HEK293T (cell line): Measurements from ENCODE around the gene WFS1.
A peak's percentile ranks its signal among the peaks of the same experiment; 100 is the strongest.

Experiments
- CTCF ChIA-PET: fragments of 350-600 bp; formaldehyde crosslinking; extraction: SDS; loops from one replicate; lab custom pipeline; 2021; ENCODE audit warnings: antibody characterized with exemption, inconsistent platforms; lab: Yijun Ruan, JAX
- POLR2A ChIA-PET: fragments of 350-600 bp; formaldehyde crosslinking; extraction: SDS; loops from one replicate; lab custom pipeline; 2020; ENCODE audit warnings: antibody characterized with exemption, inconsistent platforms; lab: Yijun Ruan, JAX
- DNase-seq: peaks from one replicate; pipeline ENCODE4 v3.0.0; 2012; ENCODE audit warnings: mixed read lengths; ENCODE audit errors: extremely low spot score
- ARNT ChIP-seq: fragments of 450-650 bp; IDR thresholded peaks from 2 replicates; pipeline ENCODE4 v1.6.1; 2017; ENCODE audit warnings: mild to moderate bottlenecking
- BHLHE40 ChIP-seq: fragments of 450-650 bp; IDR thresholded peaks from 2 replicates; pipeline ENCODE4 v1.6.1; 2016; ENCODE audit warnings: mild to moderate bottlenecking, moderate library complexity, borderline replicate concordance
- CTBP1 ChIP-seq: fragments of 450-650 bp; IDR thresholded peaks from 2 replicates; pipeline ENCODE4 v1.6.1; 2016; ENCODE audit warnings: borderline replicate concordance
- ELF4 ChIP-seq: fragments of 450-650 bp; IDR thresholded peaks from 2 replicates; pipeline ENCODE4 v1.6.1; 2017; ENCODE audit warnings: antibody characterized with exemption
- FOXA1 ChIP-seq: fragments of 450-650 bp; IDR thresholded peaks from 2 replicates; pipeline ENCODE4 v1.6.1; 2016; ENCODE audit warnings: mild to moderate bottlenecking
- FOXK2 ChIP-seq: fragments of 450-650 bp; IDR thresholded peaks from 2 replicates; pipeline ENCODE4 v1.6.1; 2016; ENCODE audit warnings: mild to moderate bottlenecking
- FOXM1 ChIP-seq: fragments of 450-650 bp; IDR thresholded peaks from 2 replicates; pipeline ENCODE4 v1.6.1; 2017; ENCODE audit warnings: mild to moderate bottlenecking, borderline replicate concordance
- HDGF ChIP-seq: fragments of 450-650 bp; IDR thresholded peaks from 2 replicates; pipeline ENCODE4 v1.6.1; 2017; ENCODE audit warnings: antibody characterized with exemption, borderline replicate concordance
- L3MBTL2 ChIP-seq: fragments of 450-650 bp; conservative IDR thresholded peaks from 2 replicates; pipeline ENCODE4 v1.6.1; 2016; ENCODE audit warnings: mild to moderate bottlenecking
- LEF1 ChIP-seq: fragments of 450-650 bp; IDR thresholded peaks from 2 replicates; pipeline ENCODE4 v1.6.1; 2017; ENCODE audit warnings: mild to moderate bottlenecking, borderline replicate concordance
- NFRKB ChIP-seq: fragments of 450-650 bp; IDR thresholded peaks from 2 replicates; pipeline ENCODE4 v1.6.1; 2016; ENCODE audit warnings: mild to moderate bottlenecking, moderate library complexity
- SP1 ChIP-seq: fragments of 450-650 bp; IDR thresholded peaks from 2 replicates; pipeline ENCODE4 v1.6.1; 2017
- SUZ12 ChIP-seq: fragments of 450-650 bp; IDR thresholded peaks from 2 replicates; pipeline ENCODE4 v1.6.1; 2016; ENCODE audit warnings: mild to moderate bottlenecking
- TARDBP ChIP-seq: fragments of 450-650 bp; IDR thresholded peaks from 2 replicates; pipeline ENCODE4 v1.6.1; 2016
- ZNF384 ChIP-seq: fragments of 450-650 bp; IDR thresholded peaks from 2 replicates; pipeline ENCODE4 v1.6.1; 2016
- TF ChIP-seq, protein P1 (sequence below): fragments of 450-650 bp; IDR thresholded peaks from 2 replicates; pipeline ENCODE4 v1.6.1; 2016

Gene WFS1

DNA sequence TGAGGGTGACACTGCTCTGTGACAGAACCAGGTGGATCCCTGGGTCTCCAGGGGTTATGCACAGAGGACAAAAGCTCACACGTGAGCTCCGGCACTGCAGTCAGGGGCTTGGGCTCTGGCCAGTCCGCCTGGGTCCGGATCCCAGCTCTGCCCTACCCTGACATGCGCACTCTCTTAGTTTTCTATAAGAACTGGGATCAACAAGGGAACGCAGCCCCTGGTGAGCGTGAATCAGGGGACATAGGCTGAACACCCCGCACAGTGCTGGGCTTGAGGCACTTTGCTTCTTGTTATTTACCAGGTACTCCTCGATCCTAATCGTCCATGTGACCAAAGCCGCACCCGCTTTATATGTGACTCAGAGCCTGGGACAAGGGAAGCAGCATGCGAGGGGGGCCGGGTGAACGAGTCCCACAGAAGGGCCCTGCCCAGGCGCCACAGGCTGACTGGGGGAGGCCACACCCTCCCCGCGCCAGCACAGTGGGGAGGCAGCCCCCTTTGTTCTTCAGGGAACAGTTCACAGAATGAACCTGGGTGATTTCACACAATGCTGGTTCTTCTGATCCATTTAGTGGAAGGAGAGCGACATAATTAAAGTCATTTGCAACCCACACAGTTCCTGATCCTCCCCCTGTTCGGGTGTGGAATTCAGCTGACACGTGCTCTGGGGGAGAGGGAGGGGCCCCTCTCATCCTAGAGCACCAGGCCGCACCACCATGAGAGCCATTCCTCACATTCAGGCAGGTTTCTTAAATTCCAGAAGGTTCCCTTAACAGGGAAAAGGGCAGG lies 55.5 kb downstream of the WFS1 start:
- CTCF ChIA-PET, result interaction anchor here (1.1 to 2.6 kb wide), 3 partner anchors 61 to 327 kb away, joined by 3 to 10 read pairs (median 3); no protein-coding TSS in a partner anchor
- POLR2A ChIA-PET, result no interaction called here
- no peak for TF ChIP-seq ELF4
- no peak for TF ChIP-seq FOXM1
- TF ChIP-seq FOXK2, result no peak
- TF ChIP-seq, protein P1, sequence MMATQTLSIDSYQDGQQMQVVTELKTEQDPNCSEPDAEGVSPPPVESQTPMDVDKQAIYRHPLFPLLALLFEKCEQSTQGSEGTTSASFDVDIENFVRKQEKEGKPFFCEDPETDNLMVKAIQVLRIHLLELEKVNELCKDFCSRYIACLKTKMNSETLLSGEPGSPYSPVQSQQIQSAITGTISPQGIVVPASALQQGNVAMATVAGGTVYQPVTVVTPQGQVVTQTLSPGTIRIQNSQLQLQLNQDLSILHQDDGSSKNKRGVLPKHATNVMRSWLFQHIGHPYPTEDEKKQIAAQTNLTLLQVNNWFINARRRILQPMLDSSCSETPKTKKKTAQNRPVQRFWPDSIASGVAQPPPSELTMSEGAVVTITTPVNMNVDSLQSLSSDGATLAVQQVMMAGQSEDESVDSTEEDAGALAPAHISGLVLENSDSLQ, result no peak
- DNase-seq, result no peak

DNA sequence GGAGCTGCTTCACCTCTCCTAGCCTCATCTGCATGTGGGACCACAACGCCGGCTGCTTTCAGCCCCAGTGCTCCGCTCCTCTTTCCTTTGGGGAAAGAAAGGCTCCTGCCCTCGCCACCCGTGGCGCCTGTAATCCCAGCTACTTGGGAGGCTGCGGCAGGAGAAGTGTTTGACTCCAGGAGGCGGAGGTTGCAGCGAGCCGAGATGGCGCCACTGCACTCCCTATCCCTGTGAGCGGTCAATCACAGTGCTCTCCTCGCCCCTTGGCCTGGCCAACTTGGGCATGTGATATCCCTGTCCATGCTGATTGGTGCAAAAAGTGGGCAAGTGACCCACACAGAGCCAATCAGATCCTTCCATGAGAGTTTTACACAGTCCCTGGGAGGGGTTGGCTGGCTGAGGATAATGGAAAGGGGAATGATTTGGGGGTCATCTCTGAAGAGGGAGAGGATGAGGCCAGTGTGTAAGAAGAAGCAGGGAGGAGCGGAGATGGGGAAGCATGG lies 56.2 kb downstream of the WFS1 start:
- CTCF ChIA-PET, result interaction anchor here (1.1 to 2.6 kb wide), 4 partner anchors 58 to 327 kb away, joined by 3 to 10 read pairs (median 6); no protein-coding TSS in a partner anchor
- POLR2A ChIA-PET, result no interaction called here
- DNase-seq, result no peak
- TF ChIP-seq SUZ12 (no peak), SP1 (no peak), ZNF384 (no peak), FOXA1 (no peak)

DNA sequence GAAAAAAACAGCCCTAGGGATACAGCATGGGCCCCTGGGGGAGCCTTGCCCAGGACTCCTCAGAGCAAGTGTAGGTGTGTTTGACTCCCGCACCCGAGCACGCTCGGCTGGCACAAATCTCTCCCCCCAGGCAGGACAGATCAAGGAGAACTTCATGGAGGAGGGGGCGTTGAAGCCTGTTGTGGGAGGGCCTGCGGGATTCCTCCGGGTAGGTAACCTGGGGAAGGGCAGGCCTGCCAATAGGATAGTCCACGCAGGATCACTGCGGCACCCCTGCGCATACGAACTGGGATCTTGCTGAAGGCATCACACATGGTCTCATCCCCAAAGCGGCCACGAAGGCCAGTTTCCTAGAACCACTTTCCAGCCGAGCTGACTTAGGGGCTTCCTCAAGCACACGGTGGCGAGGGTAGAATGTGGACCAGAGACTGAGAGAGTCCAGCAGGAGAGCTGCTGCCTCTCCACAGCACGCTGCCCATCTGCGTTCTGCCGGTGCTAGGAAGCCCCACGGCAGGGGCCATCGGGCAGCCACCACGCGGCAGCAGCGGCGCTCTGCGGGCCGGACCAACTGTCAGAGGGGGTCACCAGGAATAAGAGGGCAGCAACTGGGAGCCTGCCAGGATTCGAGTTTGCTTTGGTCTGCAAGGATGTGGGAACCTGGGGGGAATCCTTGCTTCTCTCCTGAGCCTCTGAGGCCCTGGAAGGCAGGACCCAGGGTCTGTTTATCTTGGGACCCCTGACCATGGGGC lies 56.8 kb downstream of the WFS1 start:
- POLR2A ChIA-PET, result no interaction called here
- no peak for DNase-seq
- CTCF ChIA-PET, result interaction anchor here (1.0 to 7.6 kb wide), 6 partner anchors 59 to 328 kb away, joined by 3 to 149 read pairs (median 10); no protein-coding TSS in a partner anchor
- no peak for TF ChIP-seq NFRKB
- no peak for TF ChIP-seq BHLHE40
- no peak for TF ChIP-seq FOXM1
- no peak for TF ChIP-seq L3MBTL2
- no peak for TF ChIP-seq HDGF
- no peak for TF ChIP-seq ZNF384
- TF ChIP-seq FOXK2, result no peak

DNA sequence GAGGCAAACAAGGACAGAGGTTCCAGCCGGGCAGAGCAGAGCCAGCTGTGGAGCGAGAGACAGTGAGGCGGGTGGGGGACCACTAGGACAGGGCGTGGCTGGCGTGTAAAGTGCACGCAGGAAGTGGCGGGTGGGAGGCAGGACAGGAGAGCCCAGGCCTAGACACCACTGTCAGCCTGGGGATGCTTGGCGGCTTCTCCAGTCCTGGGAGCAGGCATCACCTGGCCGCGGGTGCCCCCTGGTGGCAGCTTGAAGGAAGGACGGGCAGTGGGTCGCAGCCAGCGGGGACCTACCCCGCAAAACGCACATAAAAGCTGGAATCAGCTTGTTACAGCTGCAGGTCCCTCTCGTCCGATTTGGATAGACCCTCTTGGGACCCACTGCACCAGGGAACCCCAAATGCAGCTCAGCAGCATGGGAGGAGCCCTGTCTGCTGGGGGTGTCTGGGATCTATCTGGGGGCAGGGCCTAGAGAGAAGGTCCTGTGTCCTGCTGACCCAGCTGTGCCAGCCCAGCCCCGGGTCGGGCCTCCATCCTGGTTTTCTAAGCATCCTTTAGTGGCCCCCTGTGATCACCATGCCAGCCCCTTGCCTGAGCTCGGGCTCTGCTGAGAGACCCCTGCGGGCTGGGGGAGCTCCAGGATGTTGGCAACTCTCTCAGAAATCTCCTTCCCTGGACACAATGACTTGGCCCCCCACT lies 57.7 kb downstream of the WFS1 start:
- ChIA-PET CTCF (interaction anchor here (0.6 to 7.6 kb wide), 13 partner anchors 11 to 329 kb away, joined by 3 to 149 read pairs (median 6); no protein-coding TSS in a partner anchor), POLR2A (no interaction called here)
- peak; percentile 89 for DNase-seq
- TF ChIP-seq TARDBP (no peak), LEF1 (no peak), FOXA1 (no peak), L3MBTL2 (no peak), SUZ12 (no peak), CTBP1 (no peak), HDGF (no peak), SP1 (no peak), ELF4 (no peak), FOXM1 (no peak), NFRKB (no peak)

DNA sequence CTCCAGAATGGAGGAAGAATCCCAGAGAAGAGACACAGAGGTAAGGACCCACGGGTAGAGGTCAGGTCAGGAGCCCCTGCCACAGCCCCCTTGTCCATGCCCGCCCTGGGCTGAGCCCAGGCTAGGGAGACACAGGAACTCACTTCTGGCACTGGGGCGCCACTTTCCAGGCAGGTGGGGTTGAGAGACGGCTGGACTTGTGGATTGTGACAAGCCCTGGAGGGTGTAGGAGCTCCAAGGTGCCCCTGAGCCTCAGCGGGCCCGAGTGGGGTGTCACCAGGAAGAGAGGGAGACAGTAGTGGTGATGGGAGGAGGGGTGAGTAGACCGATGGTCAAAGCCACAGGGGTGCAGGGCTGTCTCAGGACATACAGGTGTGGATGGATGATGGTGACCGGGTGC lies 58.9 kb downstream of the WFS1 start:
- DNase-seq, result no peak
- no peak for TF ChIP-seq FOXM1
- no peak for TF ChIP-seq SP1
- TF ChIP-seq ARNT, result no peak
- no peak for TF ChIP-seq HDGF
- no peak for TF ChIP-seq FOXK2
- TF ChIP-seq SUZ12, result no peak
- no peak for TF ChIP-seq TARDBP
- TF ChIP-seq, protein P1, result no peak
- no peak for TF ChIP-seq L3MBTL2
- TF ChIP-seq LEF1, result no peak
- ChIA-PET CTCF (interaction anchor here (1.5 to 7.6 kb wide), 3 partner anchors 63 to 78 kb away, joined by 6 to 149 read pairs (median 18); no protein-coding TSS in a partner anchor), POLR2A (no interaction called here)
